GM21515 (cell line): ENCODE measurements around the gene BABAM2.

Source experiments
- ATAC-seq: cut with Tn5 transposase; IDR thresholded peaks from one replicate; pipeline ENCODE4 v1.9.1; 2021; ENCODE audit not compliant: unreplicated experiment

Gene BABAM2

GRCh38 chr2:28150994-28151393 is 260.5 kb downstream of the BABAM2 start:
- ATAC-seq = no peak

GRCh38 chr2:28152585-28153280 is 262.2 kb downstream of the BABAM2 start:
- no peak for ATAC-seq

GRCh38 chr2:28153851-28154250 is 263.3 kb downstream of the BABAM2 start:
- ATAC-seq = no peak

- ATAC-seq = no peak
Observed at GRCh38 chr2:28155086-28155485, 264.6 kb downstream of the BABAM2 start.

GRCh38 chr2:28155627-28156026 is 265.1 kb downstream of the BABAM2 start:
- no peak for ATAC-seq

GRCh38 chr2:28158791-28159190 is 268.3 kb downstream of the BABAM2 start:
- no peak for ATAC-seq

- no peak for ATAC-seq
Observed at GRCh38 chr2:28160986-28161425, 270.5 kb downstream of the BABAM2 start.

GRCh38 chr2:28161466-28161865 is 270.9 kb downstream of the BABAM2 start:
- ATAC-seq = no peak

- ATAC-seq = no peak
Observed at GRCh38 chr2:28162564-28162963, 272.0 kb downstream of the BABAM2 start.

- ATAC-seq = no peak
Observed at GRCh38 chr2:28163028-28163427, 272.5 kb downstream of the BABAM2 start.

GRCh38 chr2:28163627-28164279 is 273.2 kb downstream of the BABAM2 start:
- ATAC-seq = no peak

- no peak for ATAC-seq
Observed at GRCh38 chr2:28164280-28164801, 273.8 kb downstream of the BABAM2 start.

- ATAC-seq = no peak
Observed at GRCh38 chr2:28165087-28165635, 274.6 kb downstream of the BABAM2 start.

- no peak for ATAC-seq
Observed at GRCh38 chr2:28166956-28167355, 276.4 kb downstream of the BABAM2 start.

- no peak for ATAC-seq
Observed at GRCh38 chr2:28168376-28168775, 277.8 kb downstream of the BABAM2 start.

- ATAC-seq = no peak
Observed at GRCh38 chr2:28169492-28169891, 279.0 kb downstream of the BABAM2 start.

- no peak for ATAC-seq
Observed at GRCh38 chr2:28172114-28172898, 281.8 kb downstream of the BABAM2 start.

GRCh38 chr2:28173377-28173776 is 282.8 kb downstream of the BABAM2 start:
- ATAC-seq = no peak

GRCh38 chr2:28174211-28174610 is 283.7 kb downstream of the BABAM2 start:
- ATAC-seq = no peak

GRCh38 chr2:28175028-28175427 is 284.5 kb downstream of the BABAM2 start:
- no peak for ATAC-seq

GRCh38 chr2:28178946-28179345 is 288.4 kb downstream of the BABAM2 start:
- ATAC-seq = no peak
